K562 (cell line): Measurements from ENCODE around the gene SLC38A11.

Source experiments
- CBFB ChIP-seq: sonication (generic); formaldehyde crosslinking; IDR thresholded peaks from 2 replicates; pipeline ENCODE4 v1.4.0; 2020; ENCODE audit warnings: mild to moderate bottlenecking, missing genetic modification reagents
- FOXM1 ChIP-seq, 2 experiments: fragments of 450-650 bp in 1 of 2; sonication (generic) in 1 of 2; formaldehyde crosslinking in 1 of 2; IDR thresholded peaks; 2 replicates each; pipeline versions ENCODE4 v1.6.1 to v1.9.0; 2017 to 2022; ENCODE audit warnings: low read depth in 2 of 2, mild to moderate bottlenecking in 2 of 2, missing genetic modification reagents in 1 of 2, moderate library complexity in 1 of 2
- GATA2 ChIP-seq: sonication (generic); formaldehyde crosslinking; IDR thresholded peaks from 2 replicates; pipeline ENCODE4 v1.4.0; 2020; ENCODE audit warnings: mild to moderate bottlenecking, missing genetic modification reagents
- HCFC1 ChIP-seq: IDR thresholded peaks from 2 replicates; pipeline ENCODE4 v1.6.1; 2012; ENCODE audit warnings: low read depth, low read length, improper control_type of control experiment
- HDAC1 ChIP-seq, 2 experiments: fragments of 450-650 bp; IDR thresholded peaks; 2 replicates each; pipeline ENCODE4 v1.6.1; 2016 to 2017; ENCODE audit warnings: inconsistent platforms in 1 of 2, mild to moderate bottlenecking in 1 of 2, moderate library complexity in 1 of 2
- HDGF ChIP-seq: fragments of 450-650 bp; IDR thresholded peaks from 2 replicates; pipeline ENCODE4 v1.6.1; 2016
- POLR3G ChIP-seq: IDR thresholded peaks from 2 replicates; pipeline ENCODE4 v1.6.1; 2011; ENCODE audit not compliant: insufficient read length, insufficient replicate concordance; ENCODE audit errors: extremely low read depth
- RBM17 ChIP-seq: fragments of 200-400 bp; formaldehyde crosslinking; IDR thresholded peaks from 2 replicates; pipeline ENCODE4 v1.6.1; 2017; ENCODE audit warnings: low read depth, mild to moderate bottlenecking, low read length, borderline replicate concordance
- ZNF146 ChIP-seq: IDR thresholded peaks from one replicate; pipeline ENCODE4 v1.6.1; 2018; ENCODE audit warnings: missing compliant biosample characterization; ENCODE audit not compliant: unreplicated experiment
- TF ChIP-seq, protein P1 (sequence below): sonication (generic); formaldehyde crosslinking; IDR thresholded peaks from 2 replicates; pipeline ENCODE4 v1.8.1; 2023; ENCODE audit warnings: mild to moderate bottlenecking, missing genetic modification reagents
- TF ChIP-seq, protein P2 (sequence below): IDR thresholded peaks from 3 replicates; pipeline ENCODE4 v1.6.1; 2011; ENCODE audit warnings: borderline replicate concordance, mild to moderate bottlenecking; ENCODE audit not compliant: insufficient read length, insufficient read depth
- TF ChIP-seq, protein P3 (sequence below), 3 experiments: fragments of 200-800 bp in 1 of 3; sonication (Bioruptor generic) in 1 of 3; sonication (generic) in 1 of 3; formaldehyde crosslinking in 1 of 3; IDR thresholded peaks; 2 replicates each; pipeline versions ENCODE4 v1.6.1 to v1.8.0; 2016 to 2022; ENCODE audit warnings: mild to moderate bottlenecking in 2 of 3, missing compliant biosample characterization in 2 of 3, missing genetic modification characterization in 2 of 3, missing genetic modification reagents in 1 of 3

DNA sequence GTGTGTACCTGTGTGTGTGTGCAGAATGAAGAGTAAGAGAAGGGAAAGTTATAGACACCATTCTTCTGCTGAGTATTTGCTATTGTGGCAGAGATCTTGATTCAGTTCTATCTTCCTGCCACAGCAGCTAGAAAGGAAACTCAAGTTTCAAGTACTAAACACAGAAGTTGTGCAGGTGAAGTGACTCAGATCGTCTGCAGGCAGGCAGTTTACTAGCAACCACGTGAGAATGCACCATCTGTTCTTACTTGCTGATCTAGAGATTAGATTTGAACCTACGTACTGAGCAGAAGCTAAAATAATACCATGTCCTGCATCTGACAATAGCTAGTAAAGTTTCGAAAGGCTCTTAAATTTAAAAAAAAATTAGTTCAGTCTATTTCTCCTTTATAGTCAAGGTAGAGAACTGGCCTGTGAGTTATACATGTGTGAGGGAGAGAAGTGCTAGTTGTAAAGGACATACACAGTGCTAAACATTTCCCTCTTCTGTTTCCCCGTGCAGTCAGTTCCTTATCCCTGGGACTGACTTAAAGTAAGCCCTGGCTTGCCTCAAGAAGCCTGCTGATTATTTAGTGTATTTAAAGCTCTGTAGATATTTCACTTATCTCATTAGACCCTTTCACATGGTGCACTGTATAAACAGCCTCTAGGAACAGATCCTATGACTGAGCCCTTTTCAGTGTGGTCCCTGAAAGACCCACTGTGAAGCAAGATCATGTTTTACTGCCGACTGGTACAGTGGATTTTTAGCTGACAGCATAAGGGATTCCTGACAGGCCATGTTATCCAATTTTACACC lies 45.0 kb downstream of the SLC38A11 start:
- TF ChIP-seq, protein P1, sequence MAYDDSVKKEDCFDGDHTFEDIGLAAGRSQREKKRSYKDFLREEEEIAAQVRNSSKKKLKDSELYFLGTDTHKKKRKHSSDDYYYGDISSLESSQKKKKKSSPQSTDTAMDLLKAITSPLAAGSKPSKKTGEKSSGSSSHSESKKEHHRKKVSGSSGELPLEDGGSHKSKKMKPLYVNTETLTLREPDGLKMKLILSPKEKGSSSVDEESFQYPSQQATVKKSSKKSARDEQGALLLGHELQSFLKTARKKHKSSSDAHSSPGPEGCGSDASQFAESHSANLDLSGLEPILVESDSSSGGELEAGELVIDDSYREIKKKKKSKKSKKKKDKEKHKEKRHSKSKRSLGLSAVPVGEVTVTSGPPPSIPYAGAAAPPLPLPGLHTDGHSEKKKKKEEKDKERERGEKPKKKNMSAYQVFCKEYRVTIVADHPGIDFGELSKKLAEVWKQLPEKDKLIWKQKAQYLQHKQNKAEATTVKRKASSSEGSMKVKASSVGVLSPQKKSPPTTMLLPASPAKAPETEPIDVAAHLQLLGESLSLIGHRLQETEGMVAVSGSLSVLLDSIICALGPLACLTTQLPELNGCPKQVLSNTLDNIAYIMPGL (CRISPR knock-in tag) = no peak
- TF ChIP-seq HDAC1 (IDR thresholded peaks at IDR 0.05) (no peak), FOXM1 (IDR thresholded peaks at IDR 0.05; ENCODE audit: low read depth) (no peak), FOXM1 (CRISPR knock-in tag; IDR thresholded peaks at IDR 0.05; ENCODE audit: low read depth) (no peak), CBFB (CRISPR knock-in tag) (no peak), POLR3G (no peak), GATA2 (CRISPR knock-in tag) (no peak), ZNF146 (CRISPR knock-in tag) (no peak), RBM17 (no peak), HCFC1 (no peak), HDGF (no peak)
- TF ChIP-seq, protein P2, sequence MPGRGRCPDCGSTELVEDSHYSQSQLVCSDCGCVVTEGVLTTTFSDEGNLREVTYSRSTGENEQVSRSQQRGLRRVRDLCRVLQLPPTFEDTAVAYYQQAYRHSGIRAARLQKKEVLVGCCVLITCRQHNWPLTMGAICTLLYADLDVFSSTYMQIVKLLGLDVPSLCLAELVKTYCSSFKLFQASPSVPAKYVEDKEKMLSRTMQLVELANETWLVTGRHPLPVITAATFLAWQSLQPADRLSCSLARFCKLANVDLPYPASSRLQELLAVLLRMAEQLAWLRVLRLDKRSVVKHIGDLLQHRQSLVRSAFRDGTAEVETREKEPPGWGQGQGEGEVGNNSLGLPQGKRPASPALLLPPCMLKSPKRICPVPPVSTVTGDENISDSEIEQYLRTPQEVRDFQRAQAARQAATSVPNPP = no peak
- TF ChIP-seq, protein P3, sequence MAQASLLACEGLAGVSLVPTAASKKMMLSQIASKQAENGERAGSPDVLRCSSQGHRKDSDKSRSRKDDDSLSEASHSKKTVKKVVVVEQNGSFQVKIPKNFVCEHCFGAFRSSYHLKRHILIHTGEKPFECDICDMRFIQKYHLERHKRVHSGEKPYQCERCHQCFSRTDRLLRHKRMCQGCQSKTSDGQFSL (CRISPR knock-in tag; IDR thresholded peaks at IDR 0.05) = no peak
- TF ChIP-seq, protein P3 (tag; IDR thresholded peaks at IDR 0.05) = no peak
